ENCODE results near the gene DYNLRB2.

DYNLRB2 gene

GRCh38 chr16:80541306-80541694 lies 507 bp downstream of the DYNLRB2 start:
- Histone ChIP-seq H3K27me3 (ENCODE audit: insufficient read depth, poor library complexity, severe bottlenecking) (no peaks in the 10 kb centered on the region), H3K27ac (replicated peaks) (peak overlapping the region; percentile 71), H3K4me3 (replicated peaks; ENCODE audit: insufficient read depth, low read length) (peak overlapping the region; percentile 46; the same call in 1 of the 2 replicates)
- no peak for DNase-seq (ENCODE audit: low read depth in 1 of 2, low spot score in 1 of 2)
- TF ChIP-seq, protein P1, sequence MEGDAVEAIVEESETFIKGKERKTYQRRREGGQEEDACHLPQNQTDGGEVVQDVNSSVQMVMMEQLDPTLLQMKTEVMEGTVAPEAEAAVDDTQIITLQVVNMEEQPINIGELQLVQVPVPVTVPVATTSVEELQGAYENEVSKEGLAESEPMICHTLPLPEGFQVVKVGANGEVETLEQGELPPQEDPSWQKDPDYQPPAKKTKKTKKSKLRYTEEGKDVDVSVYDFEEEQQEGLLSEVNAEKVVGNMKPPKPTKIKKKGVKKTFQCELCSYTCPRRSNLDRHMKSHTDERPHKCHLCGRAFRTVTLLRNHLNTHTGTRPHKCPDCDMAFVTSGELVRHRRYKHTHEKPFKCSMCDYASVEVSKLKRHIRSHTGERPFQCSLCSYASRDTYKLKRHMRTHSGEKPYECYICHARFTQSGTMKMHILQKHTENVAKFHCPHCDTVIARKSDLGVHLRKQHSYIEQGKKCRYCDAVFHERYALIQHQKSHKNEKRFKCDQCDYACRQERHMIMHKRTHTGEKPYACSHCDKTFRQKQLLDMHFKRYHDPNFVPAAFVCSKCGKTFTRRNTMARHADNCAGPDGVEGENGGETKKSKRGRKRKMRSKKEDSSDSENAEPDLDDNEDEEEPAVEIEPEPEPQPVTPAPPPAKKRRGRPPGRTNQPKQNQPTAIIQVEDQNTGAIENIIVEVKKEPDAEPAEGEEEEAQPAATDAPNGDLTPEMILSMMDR (IDR thresholded peaks at IDR 0.05; ENCODE audit: insufficient read depth, low read length), result no peak
- TF ChIP-seq SPI1 (IDR thresholded peaks at IDR 0.05; ENCODE audit: borderline replicate concordance, low read depth) (no peak), POLR2AphosphoS5 (IDR thresholded peaks at IDR 0.05; ENCODE audit: low read depth) (no peak), GABPA (IDR thresholded peaks at IDR 0.05; ENCODE audit: low read depth) (no peak)
- TF ChIP-seq, protein P2, sequence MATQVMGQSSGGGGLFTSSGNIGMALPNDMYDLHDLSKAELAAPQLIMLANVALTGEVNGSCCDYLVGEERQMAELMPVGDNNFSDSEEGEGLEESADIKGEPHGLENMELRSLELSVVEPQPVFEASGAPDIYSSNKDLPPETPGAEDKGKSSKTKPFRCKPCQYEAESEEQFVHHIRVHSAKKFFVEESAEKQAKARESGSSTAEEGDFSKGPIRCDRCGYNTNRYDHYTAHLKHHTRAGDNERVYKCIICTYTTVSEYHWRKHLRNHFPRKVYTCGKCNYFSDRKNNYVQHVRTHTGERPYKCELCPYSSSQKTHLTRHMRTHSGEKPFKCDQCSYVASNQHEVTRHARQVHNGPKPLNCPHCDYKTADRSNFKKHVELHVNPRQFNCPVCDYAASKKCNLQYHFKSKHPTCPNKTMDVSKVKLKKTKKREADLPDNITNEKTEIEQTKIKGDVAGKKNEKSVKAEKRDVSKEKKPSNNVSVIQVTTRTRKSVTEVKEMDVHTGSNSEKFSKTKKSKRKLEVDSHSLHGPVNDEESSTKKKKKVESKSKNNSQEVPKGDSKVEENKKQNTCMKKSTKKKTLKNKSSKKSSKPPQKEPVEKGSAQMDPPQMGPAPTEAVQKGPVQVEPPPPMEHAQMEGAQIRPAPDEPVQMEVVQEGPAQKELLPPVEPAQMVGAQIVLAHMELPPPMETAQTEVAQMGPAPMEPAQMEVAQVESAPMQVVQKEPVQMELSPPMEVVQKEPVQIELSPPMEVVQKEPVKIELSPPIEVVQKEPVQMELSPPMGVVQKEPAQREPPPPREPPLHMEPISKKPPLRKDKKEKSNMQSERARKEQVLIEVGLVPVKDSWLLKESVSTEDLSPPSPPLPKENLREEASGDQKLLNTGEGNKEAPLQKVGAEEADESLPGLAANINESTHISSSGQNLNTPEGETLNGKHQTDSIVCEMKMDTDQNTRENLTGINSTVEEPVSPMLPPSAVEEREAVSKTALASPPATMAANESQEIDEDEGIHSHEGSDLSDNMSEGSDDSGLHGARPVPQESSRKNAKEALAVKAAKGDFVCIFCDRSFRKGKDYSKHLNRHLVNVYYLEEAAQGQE (IDR thresholded peaks at IDR 0.05; ENCODE audit: insufficient replicate concordance, low read depth), result no peak

GRCh38 chr16:80543162-80543561 lies 2.4 kb downstream of the DYNLRB2 start:
- TF ChIP-seq SPI1 (IDR thresholded peaks at IDR 0.05; ENCODE audit: borderline replicate concordance, low read depth) (no peak), GABPA (IDR thresholded peaks at IDR 0.05; ENCODE audit: low read depth) (no peak), POLR2AphosphoS5 (IDR thresholded peaks at IDR 0.05; ENCODE audit: low read depth) (no peak)
- TF ChIP-seq, protein P2 (IDR thresholded peaks at IDR 0.05; ENCODE audit: insufficient replicate concordance, low read depth), result no peak
- TF ChIP-seq, protein P1 (IDR thresholded peaks at IDR 0.05; ENCODE audit: insufficient read depth, low read length), result no peak
- Histone ChIP-seq H3K27ac (replicated peaks) (no peak overlapping the region), H3K4me3 (replicated peaks; ENCODE audit: insufficient read depth, low read length) (no peak overlapping the region), H3K27me3 (ENCODE audit: insufficient read depth, poor library complexity, severe bottlenecking) (no peaks in the 10 kb centered on the region)
- DNase-seq (ENCODE audit: low read depth in 1 of 2, low spot score in 1 of 2), result no peak

- no peak overlapping the region for H3K27ac ChIP-seq (replicated peaks)
- no peak overlapping the region for H3K4me3 ChIP-seq (replicated peaks; ENCODE audit: insufficient read depth, low read length)
- TF ChIP-seq POLR2AphosphoS5 (IDR thresholded peaks at IDR 0.05; ENCODE audit: low read depth), result no peak
- TF ChIP-seq, protein P2 (IDR thresholded peaks at IDR 0.05; ENCODE audit: insufficient replicate concordance, low read depth), result no peak
- TF ChIP-seq, protein P1 (IDR thresholded peaks at IDR 0.05; ENCODE audit: insufficient read depth, low read length), result no peak
- TF ChIP-seq SPI1 (IDR thresholded peaks at IDR 0.05; ENCODE audit: borderline replicate concordance, low read depth), result no peak
- TF ChIP-seq GABPA (IDR thresholded peaks at IDR 0.05; ENCODE audit: low read depth), result no peak
- H3K27me3 ChIP-seq (ENCODE audit: insufficient read depth, poor library complexity, severe bottlenecking), result no peaks in the 10 kb centered on the region
- DNase-seq (ENCODE audit: low read depth in 1 of 2, low spot score in 1 of 2), result no peak
These were observed 3.5 kb downstream of the DYNLRB2 start for GRCh38 chr16:80544326-80544725.

Measured in HL-60 (cell line).